Tibial nerve (tissue), 4 donors: Measurements from ENCODE around the gene HNRNPDL.

Experiments
- EP300 ChIP-seq, 2 donors: sonication (generic); formaldehyde crosslinking; IDR thresholded peaks; one replicate each; pipeline ENCODE4 v1.6.1; 2017; ENCODE audit warnings: antibody characterized with exemption in 2 of 2, mild to moderate bottlenecking in 1 of 2
- POLR2A ChIP-seq, 2 donors: fragments of 450-650 bp; IDR thresholded peaks; one replicate each; pipeline ENCODE4 v1.6.1; 2017; ENCODE audit warnings: antibody characterized with exemption in 2 of 2, mild to moderate bottlenecking in 2 of 2, moderate library complexity in 2 of 2
- TF ChIP-seq, protein P1 (sequence below), 5 experiments: fragments of 200-600 bp in 3 of 5; fragments of 450-650 bp in 2 of 5; sonication (generic) in 3 of 5; IDR thresholded peaks; one replicate each; pipeline ENCODE4 v1.5.1; 2016 to 2019; ENCODE audit warnings: antibody characterized with exemption in 5 of 5, mild to moderate bottlenecking in 3 of 5, moderate library complexity in 2 of 5

DNA sequence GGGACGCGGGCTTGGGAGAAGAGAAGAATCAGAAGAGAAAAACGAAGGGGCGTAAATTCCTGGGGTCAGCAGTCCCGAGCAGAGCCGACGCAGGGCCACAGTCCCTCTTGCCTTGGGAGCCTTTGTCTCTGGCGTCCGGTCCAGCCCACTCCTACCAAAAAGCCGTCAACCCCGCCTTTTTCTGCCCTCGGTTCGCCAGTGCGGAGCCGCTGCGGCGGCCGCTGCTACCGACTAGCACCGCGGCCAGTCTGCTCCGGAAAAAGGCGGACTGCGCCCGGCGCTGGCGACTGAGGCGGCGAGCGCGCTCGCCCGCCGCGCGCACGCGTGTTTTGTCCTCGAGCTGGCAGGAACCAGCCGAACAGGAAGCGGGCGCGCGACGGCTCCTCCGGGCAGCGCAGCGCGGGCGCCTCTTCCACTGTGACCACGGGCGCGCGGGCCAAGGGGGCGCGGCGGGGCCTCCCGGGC lies 502 bp downstream of the HNRNPDL start:
- TF ChIP-seq, protein P1, sequence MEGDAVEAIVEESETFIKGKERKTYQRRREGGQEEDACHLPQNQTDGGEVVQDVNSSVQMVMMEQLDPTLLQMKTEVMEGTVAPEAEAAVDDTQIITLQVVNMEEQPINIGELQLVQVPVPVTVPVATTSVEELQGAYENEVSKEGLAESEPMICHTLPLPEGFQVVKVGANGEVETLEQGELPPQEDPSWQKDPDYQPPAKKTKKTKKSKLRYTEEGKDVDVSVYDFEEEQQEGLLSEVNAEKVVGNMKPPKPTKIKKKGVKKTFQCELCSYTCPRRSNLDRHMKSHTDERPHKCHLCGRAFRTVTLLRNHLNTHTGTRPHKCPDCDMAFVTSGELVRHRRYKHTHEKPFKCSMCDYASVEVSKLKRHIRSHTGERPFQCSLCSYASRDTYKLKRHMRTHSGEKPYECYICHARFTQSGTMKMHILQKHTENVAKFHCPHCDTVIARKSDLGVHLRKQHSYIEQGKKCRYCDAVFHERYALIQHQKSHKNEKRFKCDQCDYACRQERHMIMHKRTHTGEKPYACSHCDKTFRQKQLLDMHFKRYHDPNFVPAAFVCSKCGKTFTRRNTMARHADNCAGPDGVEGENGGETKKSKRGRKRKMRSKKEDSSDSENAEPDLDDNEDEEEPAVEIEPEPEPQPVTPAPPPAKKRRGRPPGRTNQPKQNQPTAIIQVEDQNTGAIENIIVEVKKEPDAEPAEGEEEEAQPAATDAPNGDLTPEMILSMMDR (IDR thresholded peaks at IDR 0.05): peak in 1 of 5 experiments; percentile 14
- TF ChIP-seq POLR2A (IDR thresholded peaks at IDR 0.05): no peak
- TF ChIP-seq EP300 (IDR thresholded peaks at IDR 0.05): no peak
